ENCODE results near the gene SLC22A14. TPM values are rescaled to one million over a fixed set of nuclear protein-coding genes. Genes with fewer than 3 reads are reported as not detected.

Gene SLC22A14
- total and polyA plus RNA-seq, 10 of the 15 experiments (the other 5 are each of a cell fraction or from before 2014, with no cell fraction given): not detected

GRCh38 chr3:38337703-38338102, 55.6 kb downstream of the SLC22A14 start:
- FAIRE-seq (no peak), DNase-seq (ENCODE audit: low read depth, low spot score) (no peak), ATAC-seq (no peak)
- Histone ChIP-seq H3K27ac (ENCODE audit: control insufficient read depth, insufficient read depth) (no peak overlapping the region), H2AFZ (ENCODE audit: control insufficient read depth, low read depth, low read length) (no peak overlapping the region), H3K4me1 (ENCODE audit: control insufficient read depth, insufficient read depth, low read length) (no peaks in the 10 kb centered on the region), H3K79me2 (ENCODE audit: control insufficient read depth, insufficient read depth, low read length) (no peaks in the 10 kb centered on the region), H3K9ac (ENCODE audit: control insufficient read depth, insufficient read depth, low read length) (no peak overlapping the region), H3K9me3 (replicated peaks; ENCODE audit: control insufficient read depth, insufficient read depth, low read length) (no peaks in the 10 kb centered on the region), H4K20me1 (ENCODE audit: control insufficient read depth, insufficient read depth) (no peaks in the 10 kb centered on the region), H3K4me3 (no peak overlapping the region), H3K4me2 (ENCODE audit: control insufficient read depth, insufficient read depth) (no peak overlapping the region), H3K36me3 (ENCODE audit: control insufficient read depth in 2 of 2, insufficient read depth in 2 of 2, low read length in 1 of 2) (no peaks in the 10 kb centered on the region), H3K27me3 (replicated peaks in 1 of 2; ENCODE audit: control insufficient read depth in 2 of 2, insufficient read depth in 2 of 2, low read length in 1 of 2) (no peaks in the 10 kb centered on the region; a peak in 1 of 4 replicates)
- ChIA-PET SMC1A (ENCODE audit: uncharacterized antibody, unreplicated experiment) (no interaction called here), RAD21 (ENCODE audit: unreplicated experiment) (no interaction called here), CTCF (no interaction called here), POLR2A (interaction anchor here (0.5 kb wide), 1 partner anchor 62 kb away, joined by 3 read pairs; no protein-coding TSS in a partner anchor)
- TF ChIP-seq NR2F1 (conservative IDR thresholded peaks at IDR 0.05): no peak
- TF ChIP-seq TBL1XR1 (IDR thresholded peaks at IDR 0.05; ENCODE audit: low read depth, low read length): no peak
- TF ChIP-seq RAD51 (IDR thresholded peaks at IDR 0.05): no peak
- TF ChIP-seq MXI1 (IDR thresholded peaks at IDR 0.05; ENCODE audit: low read depth, low read length): no peak
- no peak for TF ChIP-seq SMARCA5 (IDR thresholded peaks at IDR 0.05)
- TF ChIP-seq, protein P1, sequence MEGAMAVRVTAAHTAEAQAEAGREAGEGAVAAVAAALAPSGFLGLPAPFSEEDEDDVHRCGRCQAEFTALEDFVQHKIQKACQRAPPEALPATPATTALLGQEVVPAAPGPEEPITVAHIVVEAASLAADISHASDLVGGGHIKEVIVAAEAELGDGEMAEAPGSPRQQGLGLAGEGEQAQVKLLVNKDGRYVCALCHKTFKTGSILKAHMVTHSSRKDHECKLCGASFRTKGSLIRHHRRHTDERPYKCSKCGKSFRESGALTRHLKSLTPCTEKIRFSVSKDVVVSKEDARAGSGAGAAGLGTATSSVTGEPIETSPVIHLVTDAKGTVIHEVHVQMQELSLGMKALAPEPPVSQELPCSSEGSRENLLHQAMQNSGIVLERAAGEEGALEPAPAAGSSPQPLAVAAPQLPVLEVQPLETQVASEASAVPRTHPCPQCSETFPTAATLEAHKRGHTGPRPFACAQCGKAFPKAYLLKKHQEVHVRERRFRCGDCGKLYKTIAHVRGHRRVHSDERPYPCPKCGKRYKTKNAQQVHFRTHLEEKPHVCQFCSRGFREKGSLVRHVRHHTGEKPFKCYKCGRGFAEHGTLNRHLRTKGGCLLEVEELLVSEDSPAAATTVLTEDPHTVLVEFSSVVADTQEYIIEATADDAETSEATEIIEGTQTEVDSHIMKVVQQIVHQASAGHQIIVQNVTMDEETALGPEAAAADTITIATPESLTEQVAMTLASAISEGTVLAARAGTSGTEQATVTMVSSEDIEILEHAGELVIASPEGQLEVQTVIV (IDR thresholded peaks at IDR 0.05; ENCODE audit: borderline replicate concordance, partially characterized antibody): no peak
- no peak for TF ChIP-seq YBX1 (IDR thresholded peaks at IDR 0.05)
- TF ChIP-seq, protein P2, sequence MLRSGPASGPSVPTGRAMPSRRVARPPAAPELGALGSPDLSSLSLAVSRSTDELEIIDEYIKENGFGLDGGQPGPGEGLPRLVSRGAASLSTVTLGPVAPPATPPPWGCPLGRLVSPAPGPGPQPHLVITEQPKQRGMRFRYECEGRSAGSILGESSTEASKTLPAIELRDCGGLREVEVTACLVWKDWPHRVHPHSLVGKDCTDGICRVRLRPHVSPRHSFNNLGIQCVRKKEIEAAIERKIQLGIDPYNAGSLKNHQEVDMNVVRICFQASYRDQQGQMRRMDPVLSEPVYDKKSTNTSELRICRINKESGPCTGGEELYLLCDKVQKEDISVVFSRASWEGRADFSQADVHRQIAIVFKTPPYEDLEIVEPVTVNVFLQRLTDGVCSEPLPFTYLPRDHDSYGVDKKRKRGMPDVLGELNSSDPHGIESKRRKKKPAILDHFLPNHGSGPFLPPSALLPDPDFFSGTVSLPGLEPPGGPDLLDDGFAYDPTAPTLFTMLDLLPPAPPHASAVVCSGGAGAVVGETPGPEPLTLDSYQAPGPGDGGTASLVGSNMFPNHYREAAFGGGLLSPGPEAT (IDR thresholded peaks at IDR 0.05; ENCODE audit: low read depth): no peak
- TF ChIP-seq NRF1 (conservative IDR thresholded peaks at IDR 0.05; ENCODE audit: low read depth, low read length): no peak
- TF ChIP-seq SUPT20H (IDR thresholded peaks at IDR 0.05; ENCODE audit: borderline replicate concordance, control insufficient read depth, low read depth, low read length): no peak
- TF ChIP-seq ZNF384 (IDR thresholded peaks at IDR 0.05; ENCODE audit: borderline replicate concordance, low read depth, low read length): no peak
- no peak for TF ChIP-seq YY1 (IDR thresholded peaks at IDR 0.05; ENCODE audit: low read depth, low read length)
- TF ChIP-seq STAT3 (IDR thresholded peaks at IDR 0.05; ENCODE audit: low read depth, low read length): no peak
- TF ChIP-seq MTA3 (IDR thresholded peaks at IDR 0.05; ENCODE audit: borderline replicate concordance, low read length): no peak
- no peak for TF ChIP-seq RAD21 (IDR thresholded peaks at IDR 0.05; ENCODE audit: insufficient read depth, low read depth, low read length)
- no peak for TF ChIP-seq KLF5 (IDR thresholded peaks at IDR 0.05; ENCODE audit: partially characterized antibody)
- TF ChIP-seq KDM1A (IDR thresholded peaks at IDR 0.05; ENCODE audit: borderline replicate concordance): no peak
- no peak for TF ChIP-seq TCF3 (IDR thresholded peaks at IDR 0.05; ENCODE audit: borderline replicate concordance, insufficient read depth, low read depth, low read length)
- WGBS (ENCODE audit: insufficient coverage, insufficient replicate concordance, low lambda C conversion rate, missing lambda C conversion rate): 16% methylated on average over 2 of the region's 2 CpGs
- intact Hi-C loops (cut with micrococcal nuclease; ENCODE audit: unreplicated experiment) (no loop called here), in situ Hi-C loops (cut with MboI) (no loop called here)
- BruUV-seq (replicated peaks): no TSS peak
